Natural killer cell treated with Interleukin-12 subunit alpha and Interleukin-12 subunit beta and Interleukin-15 and Interleukin-18, amount 100 ng/mL, for 72 hours (primary cell): ENCODE measurements around the gene BCL2. TPM values are rescaled to one million over a fixed set of nuclear protein-coding genes. Genes with fewer than 3 reads are reported as not detected.
A peak's percentile ranks its signal among the peaks of the same experiment; 100 is the strongest.

Experiments used
- ATAC-seq, 2 donors: fragments of 150-1000 bp; cut with Tn5 transposase in 1 of 2; sonication (Bioruptor Pico), chemical (Tn5 transposase) in 1 of 2; 2 replicates each; pipeline ENCODE4 v1.10.0; 2021
- DNase-seq: peaks from one replicate; pipeline ENCODE4 v3.0.0; 2022; ENCODE audit warnings: low spot score
- H3K27ac Mint-ChIP-seq, 2 donors: 1 replicate in 1 of 2; 2 replicates in 1 of 2; pipeline ENCODE4 v1.8.0; 2022; ENCODE audit warnings: mixed read lengths in 2 of 2, mild to moderate bottlenecking in 1 of 2, moderate library complexity in 1 of 2
- H3K27me3 Mint-ChIP-seq, 2 donors: 1 replicate in 1 of 2; 2 replicates in 1 of 2; pipeline ENCODE4 v1.8.0; 2022; ENCODE audit warnings: mixed read lengths in 2 of 2
- H3K36me3 Mint-ChIP-seq: one replicate; pipeline ENCODE4 v1.8.0; 2022; ENCODE audit warnings: mixed read lengths
- H3K4me1 Mint-ChIP-seq, 2 donors: 1 replicate in 1 of 2; 2 replicates in 1 of 2; pipeline ENCODE4 v1.8.0; 2022; ENCODE audit warnings: low read depth in 2 of 2, mixed read lengths in 2 of 2, mild to moderate bottlenecking in 1 of 2
- H3K4me3 Mint-ChIP-seq: one replicate; pipeline ENCODE4 v1.8.0; 2022; ENCODE audit warnings: mixed read lengths
- H3K9me3 Mint-ChIP-seq: 2 replicates; pipeline ENCODE4 v1.8.0; 2022; ENCODE audit warnings: mixed read lengths
- total RNA-seq, 2 donors: library from RNA; stranded (reverse); gene quantifications; one replicate each; pipeline ENCODE4 v1.2.3, GENCODE V29; 2022

The BCL2 gene
- total RNA-seq, 2 donors from 2014 or later = 61.7 to 84.7 TPM

DNA sequence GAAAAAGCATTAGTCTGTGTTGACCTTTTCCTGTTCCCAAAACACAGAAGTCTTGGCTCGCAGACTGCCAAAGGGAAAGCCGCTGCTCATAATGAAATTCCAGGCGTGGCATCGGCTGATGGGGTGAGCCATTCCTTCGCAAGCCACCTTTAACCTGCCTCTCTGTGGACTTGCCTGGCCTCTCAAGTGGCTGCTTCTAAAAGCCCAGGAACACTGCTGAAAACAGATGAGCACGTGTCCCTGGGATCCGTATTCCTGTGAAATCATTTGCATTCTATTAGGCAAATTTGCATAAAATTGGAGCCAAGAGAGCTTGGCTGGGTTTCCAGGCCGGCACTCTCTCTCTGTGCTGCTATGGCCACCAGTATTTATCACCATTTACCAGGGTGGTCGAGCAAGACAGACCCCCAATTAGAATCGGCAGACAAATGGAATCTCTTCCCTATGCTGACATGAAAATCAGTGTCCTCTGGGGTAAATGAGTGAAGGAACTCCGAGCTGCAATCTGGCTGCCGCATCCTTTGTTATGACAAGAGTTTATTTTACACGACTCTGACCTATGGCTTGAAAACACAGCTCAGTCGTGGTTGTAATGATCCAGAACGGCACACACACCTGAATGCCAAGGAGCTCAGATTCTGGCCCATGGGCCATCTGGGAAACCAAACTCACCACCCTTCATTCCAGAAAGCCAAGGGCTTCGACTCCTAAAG, 21.7 kb downstream of the BCL2 start:
- no peak for ATAC-seq
- peaks cover 57 to 67% of the 10 kb centered on the region in 2 donors for H3K4me1 Mint-ChIP-seq
- H3K4me3 Mint-ChIP-seq = peak overlapping the region; percentile 85

DNA sequence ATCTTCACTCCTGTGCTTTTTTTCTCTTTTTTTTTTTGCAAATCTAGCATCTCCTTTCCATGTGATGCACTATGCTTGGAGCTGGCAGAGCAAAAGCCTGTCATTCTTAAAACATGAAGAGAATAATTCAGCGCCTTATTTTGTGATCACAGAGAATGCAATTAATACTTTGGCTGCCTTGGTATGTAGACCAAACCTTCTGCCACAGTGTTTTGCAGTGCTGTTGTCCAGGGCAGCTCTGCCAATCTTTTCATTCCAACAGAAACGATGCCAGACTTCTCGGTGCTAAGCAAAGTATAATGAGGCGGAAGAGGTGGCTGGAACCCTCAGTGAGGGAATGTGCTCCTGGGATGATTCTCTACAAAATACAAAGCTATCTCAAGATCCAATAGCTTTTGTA, 25.6 kb downstream of the BCL2 start:
- ATAC-seq = no peak
- H3K4me3 Mint-ChIP-seq = peak overlapping the region; percentile 48
- no peak overlapping the region for H3K27ac Mint-ChIP-seq
- H3K27me3 Mint-ChIP-seq = no peaks in the 10 kb centered on the region
- H3K9me3 Mint-ChIP-seq = peaks cover 3% of the 10 kb centered on the region
- peaks cover 18 to 59% of the 10 kb centered on the region in 2 donors for H3K4me1 Mint-ChIP-seq
- peaks cover 30% of the 10 kb centered on the region for H3K36me3 Mint-ChIP-seq
- no peak for DNase-seq

More for the DNA sequence above, 21.7 kb downstream of the BCL2 start:
- DNase-seq = no peak
- H3K27me3 Mint-ChIP-seq = no peaks in the 10 kb centered on the region
- H3K9me3 Mint-ChIP-seq = no peaks in the 10 kb centered on the region
- H3K36me3 Mint-ChIP-seq = peaks cover 20% of the 10 kb centered on the region
- peak overlapping the region; percentile 97 to 99 for H3K27ac Mint-ChIP-seq

GRCh38 chr18:63292831-63293683, 26.5 kb downstream of the BCL2 start:
- peak overlapping the region in 1 of 2 donors; percentile 67 for H3K27ac Mint-ChIP-seq

GRCh38 chr18:63291278-63291677, 28.3 kb downstream of the BCL2 start:
- Mint-ChIP-seq H3K9me3 (peaks cover 3% of the 10 kb centered on the region), H3K4me1 (peaks cover 7 to 51% of the 10 kb centered on the region in 2 donors), H3K36me3 (peaks cover 30% of the 10 kb centered on the region), H3K27me3 (no peaks in the 10 kb centered on the region), H3K27ac (no peak overlapping the region), H3K4me3 (peak overlapping the region; percentile 63)
- ATAC-seq = no peak
- DNase-seq = no peak

More at GRCh38 chr18:63292831-63293683, 26.5 kb downstream of the BCL2 start:
- Mint-ChIP-seq H3K9me3 (peaks cover 3% of the 10 kb centered on the region), H3K4me1 (peaks cover 9 to 50% of the 10 kb centered on the region in 2 donors), H3K4me3 (peak overlapping the region; percentile 63), H3K36me3 (peaks cover 30% of the 10 kb centered on the region), H3K27me3 (no peaks in the 10 kb centered on the region)
- ATAC-seq = peak; percentile 76 to 84
- peak; percentile 65 for DNase-seq

DNA sequence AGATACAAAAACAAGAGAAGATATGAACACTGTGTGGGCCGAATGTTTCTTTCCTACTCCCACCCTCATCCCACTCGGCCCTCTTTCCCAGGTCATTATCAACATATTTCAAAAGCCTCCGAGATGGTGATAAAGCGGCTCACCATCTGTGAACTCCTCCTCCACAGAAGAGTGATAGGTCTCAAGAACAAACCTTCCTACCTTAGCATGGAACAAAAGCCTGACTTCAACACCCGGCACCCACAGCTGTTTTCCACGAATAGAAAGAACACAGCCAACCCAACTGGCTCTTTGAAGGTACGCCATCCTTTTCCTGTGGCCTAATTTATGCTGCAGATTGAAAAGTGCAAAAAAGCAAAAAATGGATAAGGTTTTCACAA, 28.8 kb downstream of the BCL2 start:
- H3K27ac Mint-ChIP-seq = no peak overlapping the region
- peaks cover 3% of the 10 kb centered on the region for H3K9me3 Mint-ChIP-seq
- DNase-seq (no peak), ATAC-seq (peak; percentile 36 to 48)
- peaks cover 5 to 52% of the 10 kb centered on the region in 2 donors for H3K4me1 Mint-ChIP-seq
- no peaks in the 10 kb centered on the region for H3K27me3 Mint-ChIP-seq
- peaks cover 29% of the 10 kb centered on the region for H3K36me3 Mint-ChIP-seq
- peak overlapping the region; percentile 63 for H3K4me3 Mint-ChIP-seq

- ATAC-seq (no peak), DNase-seq (no peak)
- H3K27ac Mint-ChIP-seq = no peak overlapping the region
- peaks cover 3% of the 10 kb centered on the region for H3K9me3 Mint-ChIP-seq
- peaks cover 26% of the 10 kb centered on the region for H3K36me3 Mint-ChIP-seq
- H3K4me3 Mint-ChIP-seq = peak overlapping the region; percentile 63
- peaks cover under 1 to 47% of the 10 kb centered on the region in 2 donors for H3K4me1 Mint-ChIP-seq
- H3K27me3 Mint-ChIP-seq = no peaks in the 10 kb centered on the region
Observed at GRCh38 chr18:63290166-63290820, 29.3 kb downstream of the BCL2 start.

DNA sequence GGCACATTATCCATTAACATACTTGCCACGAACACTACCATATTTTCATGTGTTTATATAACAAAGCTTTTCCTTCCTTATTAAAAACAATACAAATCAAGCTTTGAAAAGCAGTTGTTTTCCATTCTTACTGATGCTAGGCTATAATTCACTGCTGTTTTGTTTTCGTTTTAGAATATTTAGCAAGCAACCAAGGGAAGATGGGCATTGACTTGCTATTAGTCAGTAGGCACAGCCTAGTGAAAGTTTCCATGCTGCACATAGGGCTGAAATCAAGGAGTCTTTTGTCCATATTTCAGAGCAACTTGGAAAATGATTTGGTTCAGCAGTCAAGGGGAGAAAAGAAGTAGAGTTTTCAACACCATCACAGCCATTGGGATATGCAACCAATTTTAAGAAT, 31.3 kb downstream of the BCL2 start:
- H3K36me3 Mint-ChIP-seq = peaks cover 18% of the 10 kb centered on the region
- H3K4me1 Mint-ChIP-seq = peaks cover 0 to 39% of the 10 kb centered on the region in 2 donors
- H3K4me3 Mint-ChIP-seq = no peak overlapping the region

DNA sequence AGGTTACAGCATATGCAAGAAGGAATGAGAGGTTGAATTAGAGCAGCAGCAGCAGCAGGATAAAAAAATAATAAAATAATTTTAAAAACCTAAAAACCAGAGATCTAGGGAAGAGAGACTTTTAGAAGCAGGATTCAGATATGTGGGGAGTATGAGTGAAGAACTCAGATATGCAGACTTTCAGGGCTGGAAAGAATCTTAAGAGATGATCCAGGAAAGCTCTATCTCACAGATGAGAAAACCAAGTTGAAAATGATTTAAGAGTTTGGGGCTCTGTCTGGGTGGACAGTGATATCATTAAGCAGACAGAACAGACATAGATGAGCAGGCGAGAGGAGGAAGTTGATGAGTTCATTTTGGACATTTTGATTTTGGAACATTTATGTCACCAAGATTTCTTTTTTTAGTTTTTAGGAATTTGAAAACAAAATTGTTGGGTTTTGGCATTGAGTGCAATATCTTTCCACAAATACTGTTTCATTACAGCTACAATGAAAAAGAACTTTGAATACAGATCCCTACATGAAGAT, 31.8 kb downstream of the BCL2 start:
- DNase-seq (no peak), ATAC-seq (no peak)
- Mint-ChIP-seq H3K27me3 (no peaks in the 10 kb centered on the region), H3K36me3 (peaks cover 15% of the 10 kb centered on the region), H3K4me1 (peaks cover 0 to 34% of the 10 kb centered on the region in 2 donors), H3K4me3 (no peak overlapping the region), H3K27ac (no peak overlapping the region), H3K9me3 (peaks cover 3% of the 10 kb centered on the region)

More for the DNA sequence above, 31.3 kb downstream of the BCL2 start:
- H3K27me3 Mint-ChIP-seq = no peaks in the 10 kb centered on the region
- DNase-seq = no peak
- no peak for ATAC-seq
- H3K27ac Mint-ChIP-seq = no peak overlapping the region
- H3K9me3 Mint-ChIP-seq = peaks cover 3% of the 10 kb centered on the region

DNA sequence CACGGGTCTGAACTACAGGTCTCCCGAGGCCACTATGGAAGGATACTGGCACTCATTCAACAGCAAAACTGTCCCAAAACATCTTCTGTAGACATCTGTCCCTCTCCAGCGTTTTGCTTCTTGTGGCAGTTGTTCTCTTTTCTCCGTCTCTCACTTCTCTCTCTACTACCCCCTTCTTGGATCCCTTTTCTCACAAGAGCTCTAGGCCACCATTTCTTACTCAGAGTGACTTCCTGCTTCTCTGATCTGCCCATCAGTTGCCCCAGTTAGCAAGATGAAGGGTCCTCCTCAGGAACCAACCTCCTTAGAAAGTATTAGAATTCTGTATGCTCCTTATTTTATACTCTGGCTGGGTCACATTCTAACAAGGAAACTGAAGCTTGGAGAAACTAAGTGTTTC, 32.6 kb downstream of the BCL2 start:
- no peak for DNase-seq
- Mint-ChIP-seq H3K9me3 (no peaks in the 10 kb centered on the region), H3K4me1 (peaks cover 0 to 26% of the 10 kb centered on the region in 2 donors), H3K27me3 (no peaks in the 10 kb centered on the region), H3K27ac (no peak overlapping the region), H3K4me3 (no peak overlapping the region), H3K36me3 (peaks cover 10% of the 10 kb centered on the region)
- no peak for ATAC-seq

DNA sequence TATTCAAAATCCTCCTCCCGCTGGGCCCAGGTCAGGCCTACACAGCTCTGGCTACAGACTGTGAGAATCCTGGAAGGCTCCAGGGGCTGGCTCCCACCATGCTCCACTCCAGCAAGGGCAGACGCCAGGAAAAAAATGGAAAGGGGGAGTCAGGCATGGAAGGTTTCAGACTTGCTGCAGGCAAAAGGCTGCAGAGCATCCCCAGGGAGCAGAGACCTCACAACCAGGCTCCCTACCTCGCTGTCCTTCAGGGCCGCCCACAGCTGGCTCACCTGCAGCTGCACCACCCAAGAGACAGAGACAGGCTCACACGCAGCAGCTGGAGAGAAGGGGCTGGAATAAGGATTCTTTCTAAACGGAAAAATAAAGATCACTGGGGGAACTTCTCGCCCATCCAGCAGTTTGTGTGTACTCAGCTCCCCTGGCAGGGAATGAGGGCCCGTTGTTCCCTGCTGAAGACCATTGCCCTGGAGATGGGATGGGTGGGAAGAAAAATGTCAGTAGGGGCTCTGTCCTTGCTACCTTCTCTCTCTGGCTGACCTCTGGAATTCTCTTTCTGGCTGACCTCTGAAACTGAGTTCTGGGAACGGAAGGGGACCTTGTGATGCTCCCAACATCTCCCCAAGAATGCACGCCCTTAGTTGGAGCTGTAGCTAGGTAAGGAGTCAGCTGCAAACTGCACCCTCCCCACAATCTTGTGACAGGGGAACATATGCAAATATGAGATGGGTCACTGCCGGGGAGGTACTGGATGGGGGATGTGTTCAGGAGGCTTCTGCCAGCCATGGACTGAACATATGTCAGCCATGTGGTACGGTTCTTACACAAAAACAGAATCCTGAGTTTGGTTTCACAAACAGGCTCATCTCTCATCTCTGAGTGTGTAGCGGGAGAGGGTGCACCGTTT, 34.5 kb downstream of the BCL2 start:
- no peaks in the 10 kb centered on the region for H3K27me3 Mint-ChIP-seq
- H3K36me3 Mint-ChIP-seq = peaks cover 10% of the 10 kb centered on the region

DNA sequence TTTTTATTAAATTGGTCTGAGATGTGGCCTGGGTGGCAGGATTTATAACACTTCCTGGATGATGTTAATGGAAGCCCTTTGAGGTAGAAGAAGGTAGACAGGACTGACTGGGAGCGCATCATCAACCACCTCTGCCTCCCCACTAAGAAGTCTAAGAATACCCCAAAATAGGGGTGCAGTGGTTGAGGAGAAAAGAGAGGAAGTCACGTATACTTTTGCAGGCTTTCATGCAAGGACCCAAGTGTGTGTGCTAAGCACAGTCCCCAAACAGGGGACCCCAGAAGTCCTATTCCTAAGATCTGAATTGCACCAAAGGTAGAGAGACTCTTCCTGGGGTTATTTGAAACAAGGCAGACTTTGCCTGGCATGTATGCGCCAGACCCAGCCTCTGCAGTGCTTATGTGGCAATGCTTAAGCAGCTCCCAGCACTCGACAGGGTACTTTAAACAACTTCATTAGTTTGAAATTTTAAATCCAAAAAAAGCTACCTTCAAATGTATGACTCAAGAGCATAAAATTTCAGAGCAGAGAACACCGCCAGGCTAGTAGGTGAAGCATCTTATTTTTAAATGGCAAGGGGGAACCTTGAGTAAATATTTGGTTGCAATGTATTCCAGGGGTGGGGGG, 35.3 kb downstream of the BCL2 start:
- no peak overlapping the region for H3K4me3 Mint-ChIP-seq
- ATAC-seq = no peak

More for the DNA sequence above, 34.5 kb downstream of the BCL2 start:
- no peaks in the 10 kb centered on the region for H3K9me3 Mint-ChIP-seq
- H3K4me1 Mint-ChIP-seq = peaks cover 12 to 14% of the 10 kb centered on the region in 2 donors
- no peak for DNase-seq
- H3K4me3 Mint-ChIP-seq = no peak overlapping the region
- no peak for ATAC-seq
- H3K27ac Mint-ChIP-seq = no peak overlapping the region

DNA sequence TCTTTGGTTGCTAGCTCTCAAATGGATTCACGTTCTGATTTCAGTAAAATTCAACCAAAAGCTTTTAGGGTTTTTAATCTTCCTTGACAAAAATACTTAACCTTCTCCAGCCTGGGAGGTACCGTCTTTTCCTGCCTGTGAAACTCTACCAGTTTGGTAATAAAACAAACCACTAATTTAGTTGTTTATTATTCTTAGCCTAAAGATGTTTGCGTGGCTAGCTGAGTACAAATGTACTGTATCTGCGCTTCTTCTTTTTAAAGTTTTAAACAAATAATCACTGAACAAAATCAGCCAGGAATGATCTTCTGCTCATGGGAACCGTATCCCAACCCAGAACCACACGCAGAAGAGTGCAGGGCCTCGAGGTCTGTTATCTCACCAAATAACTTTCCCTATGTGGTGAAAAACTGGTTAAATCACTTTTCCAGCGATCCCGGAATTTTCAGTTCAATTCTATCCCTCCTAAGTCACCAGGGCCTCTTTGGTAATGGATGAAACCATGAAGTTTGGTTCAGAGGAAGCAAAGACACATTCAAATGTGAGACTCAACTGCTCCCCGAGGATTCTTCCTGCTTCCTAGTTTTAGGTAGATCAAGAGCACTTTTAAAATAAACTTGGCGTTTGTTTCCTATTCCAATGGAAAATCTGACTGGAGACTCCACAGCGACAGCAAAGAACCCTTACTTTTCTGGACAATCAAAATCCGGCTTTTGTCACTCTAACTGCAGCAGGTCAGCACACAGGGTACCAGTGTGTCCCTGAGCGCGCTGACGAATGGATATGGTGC, 36.1 kb downstream of the BCL2 start:
- H3K9me3 Mint-ChIP-seq = no peaks in the 10 kb centered on the region
- no peaks in the 10 kb centered on the region for H3K27me3 Mint-ChIP-seq
- H3K27ac Mint-ChIP-seq = peak overlapping the region in 1 of 2 donors; percentile 9
- ATAC-seq (no peak), DNase-seq (no peak)
- H3K36me3 Mint-ChIP-seq = peaks cover 11% of the 10 kb centered on the region
- peaks cover 17 to 25% of the 10 kb centered on the region in 2 donors for H3K4me1 Mint-ChIP-seq
- no peak overlapping the region for H3K4me3 Mint-ChIP-seq

More for the DNA sequence above, 35.3 kb downstream of the BCL2 start:
- H3K36me3 Mint-ChIP-seq = peaks cover 8% of the 10 kb centered on the region
- DNase-seq = no peak
- H3K9me3 Mint-ChIP-seq = no peaks in the 10 kb centered on the region
- peak overlapping the region in 1 of 2 donors; percentile 9 for H3K27ac Mint-ChIP-seq
- peaks cover 13 to 17% of the 10 kb centered on the region in 2 donors for H3K4me1 Mint-ChIP-seq
- H3K27me3 Mint-ChIP-seq = no peaks in the 10 kb centered on the region
